Activated CD8-positive, alpha-beta T cell treated with anti-CD3 and anti-CD28 coated beads for 36 hours (primary cell): ENCODE data around the gene TLDC2. TPM values are rescaled to one million over a fixed set of nuclear protein-coding genes. Genes with fewer than 3 reads are reported as not detected.

Source experiments
- ATAC-seq: fragments of 200-7000 bp; cut with Tn5 transposase; one replicate; pipeline ENCODE4 v1.10.0; 2021; ENCODE audit warnings: mild to moderate bottlenecking, moderate library complexity
- CTCF ChIA-PET: fragments of 350-600 bp; sonication (Branson Sonifier 250); formaldehyde crosslinking; loops from one replicate; lab custom pipeline; 2021; ENCODE audit warnings: antibody characterized with exemption; lab: Charles Lee
- POLR2A ChIA-PET: fragments of 350-600 bp; sonication (Branson Sonifier 250); formaldehyde crosslinking; loops from one replicate; lab custom pipeline; 2021; ENCODE audit warnings: antibody characterized with exemption; lab: Charles Lee
- DNase-seq: peaks from one replicate; pipeline ENCODE4 v3.0.0-alpha.2; 2020
- H3K27ac Mint-ChIP-seq: one replicate; pipeline ENCODE4 v1.8.0; 2021; ENCODE audit warnings: mild to moderate bottlenecking, mixed read lengths
- H3K27me3 Mint-ChIP-seq: one replicate; pipeline ENCODE4 v1.8.0; 2021; ENCODE audit warnings: mixed read lengths
- H3K36me3 Mint-ChIP-seq: one replicate; pipeline ENCODE4 v1.8.0; 2021; ENCODE audit warnings: low read depth, mixed read lengths
- H3K4me1 Mint-ChIP-seq: one replicate; pipeline ENCODE4 v1.8.0; 2021; ENCODE audit warnings: low read depth, mixed read lengths
- H3K4me3 Mint-ChIP-seq: one replicate; pipeline ENCODE4 v1.8.0; 2021; ENCODE audit warnings: mild to moderate bottlenecking, moderate library complexity, mixed read lengths
- H3K9me3 Mint-ChIP-seq: one replicate; pipeline ENCODE4 v1.8.0; 2021; ENCODE audit warnings: mixed read lengths
- CTCF ChIP-seq: fragments of 200-600 bp; IDR thresholded peaks from one replicate; pipeline ENCODE4 v1.8.0; 2022; ENCODE audit warnings: antibody characterized with exemption, mild to moderate bottlenecking
- intact Hi-C: fragments of 100-400 bp; cut with micrococcal nuclease; formaldehyde crosslinking; loops from one replicate; pipeline ENCODE4 v1.10.0; 2022
- total RNA-seq, 2 experiments: library from RNA; stranded (reverse); gene quantifications; one replicate each; pipeline ENCODE4 v1.2.3, GENCODE V29; 2021

The TLDC2 gene
- total RNA-seq, 2 experiments from 2014 or later = not detected

GRCh38 chr20:36847009-36847709 lies 28.8 kb upstream of the TLDC2 start:
- no peak for TF ChIP-seq CTCF
- H3K27me3 Mint-ChIP-seq = no peaks in the 10 kb centered on the region
- intact Hi-C loops = no loop called here
- no peaks in the 10 kb centered on the region for H3K36me3 Mint-ChIP-seq
- ChIA-PET POLR2A (interaction anchor here (0.6 to 3.9 kb wide), 4 partner anchors 9 to 230 kb away, joined by 3 to 20 read pairs (median 4); a partner anchor contains a TSS), CTCF (interaction anchor here (0.7 to 4.2 kb wide), 7 partner anchors 8 to 73 kb away, joined by 3 to 21 read pairs (median 4); partner anchors contain the start of gene DSN1)
- H3K27ac Mint-ChIP-seq = no peak overlapping the region
- peaks cover 27% of the 10 kb centered on the region for H3K4me1 Mint-ChIP-seq
- no peak for DNase-seq
- no peak for ATAC-seq
- H3K9me3 Mint-ChIP-seq = peaks cover 3% of the 10 kb centered on the region
- H3K4me3 Mint-ChIP-seq = no peak overlapping the region

DNA sequence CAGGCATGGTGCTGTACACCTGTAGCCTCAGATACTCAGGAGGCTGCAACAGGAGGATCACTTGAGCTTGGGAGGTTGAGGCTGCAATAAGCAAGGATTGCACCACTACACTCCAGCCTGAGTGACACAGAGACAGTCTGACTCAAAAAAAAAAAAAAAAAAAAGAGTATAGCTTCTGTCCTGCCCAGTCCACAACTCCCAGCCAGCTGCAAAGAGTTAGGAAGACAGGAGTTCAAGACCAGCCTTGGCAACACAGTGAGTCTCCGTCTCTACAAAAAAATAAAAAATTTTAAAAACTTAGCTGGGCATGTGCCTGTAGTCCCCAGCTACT lies 28.3 kb upstream of the TLDC2 start:
- Mint-ChIP-seq H3K4me3 (no peak overlapping the region), H3K9me3 (peaks cover 3% of the 10 kb centered on the region), H3K36me3 (no peaks in the 10 kb centered on the region), H3K27me3 (no peaks in the 10 kb centered on the region), H3K4me1 (peaks cover 24% of the 10 kb centered on the region), H3K27ac (no peak overlapping the region)
- TF ChIP-seq CTCF = no peak
- DNase-seq (no peak), ATAC-seq (no peak)
- ChIA-PET POLR2A (interaction anchor here (0.8 to 3.9 kb wide), 3 partner anchors 8 to 36 kb away, joined by 3 to 20 read pairs (median 6); a partner anchor contains a TSS), CTCF (interaction anchor here (1.1 to 4.2 kb wide), 3 partner anchors 8 to 74 kb away, joined by 3 to 21 read pairs (median 11); partner anchors contain the start of gene DSN1)
- intact Hi-C loops = no loop called here

DNA sequence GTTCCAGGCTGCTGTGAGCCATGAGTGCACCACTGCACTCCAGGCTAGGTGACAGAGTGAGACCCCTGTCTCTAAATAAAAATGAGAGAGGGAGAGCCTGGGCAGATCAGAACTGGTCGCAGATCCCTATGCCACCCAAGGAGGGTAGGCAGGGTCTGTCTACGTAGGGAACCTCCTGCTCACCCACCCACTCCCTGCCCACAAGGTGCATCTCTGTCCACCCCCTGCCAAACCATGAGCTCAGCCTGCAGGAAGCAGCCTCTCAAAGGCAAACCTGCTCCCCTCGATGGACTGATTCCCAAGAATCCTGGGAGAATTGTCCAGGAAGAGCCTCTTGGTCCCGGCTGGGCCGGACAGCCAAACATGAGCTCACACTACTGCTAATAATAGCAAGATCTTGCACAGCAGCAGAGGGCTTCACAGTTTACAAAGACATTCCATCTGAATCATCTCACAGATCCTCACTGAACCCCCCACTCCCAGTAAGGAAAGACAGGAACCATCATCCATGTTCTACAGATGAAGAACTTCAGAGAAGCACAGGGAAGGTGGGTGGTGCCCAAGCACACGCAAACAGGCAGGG lies 27.8 kb upstream of the TLDC2 start:
- POLR2A ChIA-PET = interaction anchor here (0.8 to 3.9 kb wide), 2 partner anchors 15 to 36 kb away, joined by 3 to 20 read pairs; a partner anchor contains a TSS

GRCh38 chr20:36848677-36849076 lies 27.3 kb upstream of the TLDC2 start:
- Mint-ChIP-seq H3K4me3 (no peak overlapping the region), H3K4me1 (peaks cover 15% of the 10 kb centered on the region), H3K36me3 (no peaks in the 10 kb centered on the region), H3K27me3 (no peaks in the 10 kb centered on the region), H3K27ac (no peak overlapping the region), H3K9me3 (peaks cover 3% of the 10 kb centered on the region)
- ATAC-seq = no peak
- intact Hi-C loops = no loop called here
- ChIA-PET CTCF (interaction anchor here (4.2 kb wide), 1 partner anchor 40 kb away, joined by 21 read pairs; no protein-coding TSS in a partner anchor), POLR2A (interaction anchor here (3.9 kb wide), 1 partner anchor 15 kb away, joined by 20 read pairs; a partner anchor contains a TSS)
- no peak for TF ChIP-seq CTCF
- no peak for DNase-seq

More for the DNA sequence above, 27.8 kb upstream of the TLDC2 start:
- no peak for DNase-seq
- CTCF ChIA-PET = interaction anchor here (2.9 to 4.2 kb wide), 2 partner anchors 7 to 40 kb away, joined by 11 to 21 read pairs; no protein-coding TSS in a partner anchor
- intact Hi-C loops = no loop called here
- Mint-ChIP-seq H3K4me1 (peaks cover 21% of the 10 kb centered on the region), H3K27ac (no peak overlapping the region), H3K27me3 (no peaks in the 10 kb centered on the region), H3K9me3 (peaks cover 3% of the 10 kb centered on the region), H3K36me3 (no peaks in the 10 kb centered on the region), H3K4me3 (no peak overlapping the region)
- ATAC-seq = no peak
- no peak for TF ChIP-seq CTCF
